Stimulated activated naive CD4-positive, alpha-beta T cell treated with Interleukin-2 at 50 U/mL for 16 hours (primary cell): ENCODE results near the gene KLHL36.
A peak's percentile ranks its signal among the peaks of the same experiment; 100 is the strongest.
"Not testable (repeated sequence)": the region's sequence is repeated elsewhere in the genome, so short reads cannot be mapped to it uniquely, and the experiment has no call there.

ENCODE experiments used
- DNase-seq: peaks from one replicate; lab custom pipeline; 2025; lab: John Stamatoyannopoulos, UW

Gene KLHL36

DNA sequence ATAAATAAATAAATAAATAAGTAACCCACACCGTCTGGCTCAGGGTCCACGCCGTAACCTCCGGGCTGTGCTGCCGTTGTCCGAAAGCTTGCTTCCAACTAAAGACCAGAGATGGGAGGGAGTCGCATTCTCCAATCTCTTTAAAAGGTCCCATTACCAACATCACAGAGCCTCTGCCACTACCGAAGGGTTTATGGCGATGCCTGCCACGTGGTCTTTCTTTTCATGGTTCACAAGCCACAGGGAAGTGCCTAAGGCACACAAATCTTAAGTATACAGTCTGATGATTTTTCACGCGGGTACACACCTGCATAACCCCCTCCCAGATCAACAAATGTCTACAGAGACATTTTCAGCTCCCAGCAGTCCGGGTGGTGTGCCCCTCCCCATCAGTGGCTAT, 31.8 kb upstream of the KLHL36 start:
- DNase-seq = no peak

GRCh38 chr16:84617041-84617790, 31.1 kb upstream of the KLHL36 start:
- DNase-seq = peak; percentile 33

DNA sequence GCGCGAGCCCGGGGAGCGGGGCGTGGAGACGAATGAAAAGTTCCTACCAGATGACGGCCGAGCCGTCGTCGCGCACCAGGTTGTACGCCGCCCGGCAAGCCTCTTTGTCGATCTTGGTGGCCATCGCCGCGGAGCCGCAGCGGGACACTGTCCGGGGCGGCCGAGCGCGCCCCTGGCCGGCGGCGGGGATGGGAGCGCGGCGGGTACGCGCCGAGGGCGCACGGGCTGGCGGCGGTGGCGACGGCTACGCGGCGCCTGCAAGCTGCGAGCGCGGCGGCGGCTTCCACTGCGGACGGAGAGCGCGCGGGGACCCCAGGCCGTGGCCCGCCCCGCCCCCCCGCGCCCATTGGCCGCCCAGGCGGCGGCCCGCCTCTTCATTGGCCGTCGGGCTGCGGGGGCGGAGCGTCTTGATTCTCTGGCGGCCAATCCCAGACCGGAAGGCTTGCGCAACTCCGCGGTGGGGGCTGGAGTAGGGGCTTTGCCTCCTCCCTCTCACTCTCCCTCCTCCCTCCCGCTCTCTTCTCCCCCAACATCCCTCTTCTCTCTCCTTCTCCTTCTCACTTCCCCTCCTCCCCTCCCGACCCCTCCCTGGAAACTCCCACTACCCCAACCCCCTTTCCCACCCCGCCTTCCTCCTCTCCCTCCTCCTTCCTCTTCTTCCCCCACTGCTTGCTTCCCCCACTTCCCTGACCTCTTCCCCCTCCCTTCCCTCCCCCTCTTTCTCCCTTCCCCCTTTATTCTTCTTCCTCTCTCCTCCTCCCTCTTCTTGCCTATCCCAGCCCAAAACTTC, 30.3 kb upstream of the KLHL36 start, which contains the start of gene COTL1:
COTL1 (minus strand) TSS at position 288 of the 790 bp plus-strand sequence; CDS start at position 124, 164 bp downstream.
- DNase-seq = peak; percentile 94

GRCh38 chr16:84618581-84619460, 29.5 kb upstream of the KLHL36 start:
- DNase-seq = no peak

DNA sequence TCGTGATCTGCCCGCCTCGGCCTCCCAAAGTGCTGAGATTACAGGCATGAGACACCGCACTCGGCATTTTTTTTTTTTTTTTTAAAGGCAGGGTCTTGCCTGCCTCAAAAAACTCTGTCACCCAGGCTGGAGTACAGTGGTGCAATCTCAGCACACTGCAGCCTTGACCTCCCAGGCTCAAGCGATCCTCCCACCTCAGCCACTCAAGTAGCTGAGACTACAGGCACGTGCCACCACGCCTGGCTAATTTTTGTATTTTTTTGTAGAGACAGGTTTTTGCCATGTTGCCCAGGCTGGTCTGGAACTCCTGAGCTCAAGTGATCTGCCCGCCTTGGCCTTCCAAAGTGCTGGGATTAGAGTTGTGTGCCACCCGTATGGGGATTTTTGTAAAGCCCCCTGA, 27.4 kb upstream of the KLHL36 start:
- not testable (repeated sequence) for DNase-seq

DNA sequence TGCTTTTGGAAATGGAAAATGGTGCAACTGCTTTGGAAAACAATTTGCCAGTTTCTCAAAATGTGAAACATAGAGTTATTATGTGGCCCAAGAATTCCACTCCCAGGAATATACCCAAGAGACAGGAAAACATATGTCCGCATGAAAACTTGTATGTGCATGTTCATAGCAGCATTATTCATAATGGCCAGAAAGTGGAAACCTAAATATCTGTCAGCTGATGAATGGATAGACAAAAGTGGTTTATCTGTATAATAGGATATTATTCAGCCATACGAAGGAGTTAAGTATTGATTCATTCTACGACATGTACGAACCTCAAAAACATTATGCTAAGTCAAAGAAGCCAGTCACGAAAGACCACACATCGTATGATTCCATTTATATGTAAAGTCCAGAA, 22.8 kb upstream of the KLHL36 start:
- no peak for DNase-seq

GRCh38 chr16:84628226-84628731, 20.0 kb upstream of the KLHL36 start:
- DNase-seq = no peak

DNA sequence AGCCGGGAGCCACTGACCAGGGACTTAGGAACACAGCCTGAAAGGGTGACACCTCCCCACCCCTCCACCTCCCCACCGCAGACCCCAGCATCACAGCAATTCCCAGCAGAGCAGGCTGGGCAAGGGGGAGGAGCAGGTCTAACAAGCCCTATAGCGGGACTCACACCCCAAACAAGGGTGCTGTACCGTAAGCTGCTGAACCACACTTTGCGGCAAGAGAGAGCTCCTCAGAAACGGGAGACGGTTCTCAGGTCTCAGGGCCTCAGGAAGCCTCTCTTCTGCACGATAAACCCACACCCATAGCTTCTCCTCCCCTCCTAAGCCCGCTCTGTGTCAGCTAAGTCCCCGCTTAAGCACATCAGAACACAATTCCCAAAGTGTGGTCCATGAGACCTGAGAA, 18.7 kb upstream of the KLHL36 start:
- no peak for DNase-seq

DNA sequence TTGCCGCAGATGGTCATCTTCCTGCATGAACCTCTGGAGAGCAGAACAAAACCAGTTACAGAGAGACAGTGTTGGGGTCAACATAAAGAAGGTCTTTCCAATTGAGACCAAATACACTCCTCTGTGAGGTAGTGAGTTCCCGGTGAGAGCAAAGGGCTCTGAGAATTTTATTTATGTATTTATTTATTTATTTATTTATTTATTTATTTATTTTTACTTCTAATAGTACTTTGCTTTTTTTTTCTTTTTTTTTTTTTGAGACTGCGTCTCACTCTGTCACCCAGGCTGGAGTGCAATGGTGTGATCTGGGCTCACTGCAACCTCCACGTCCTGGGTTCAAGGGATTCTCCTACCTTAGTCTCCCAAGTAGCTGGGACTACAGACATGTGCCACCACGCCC, 18.3 kb upstream of the KLHL36 start:
- no peak for DNase-seq

GRCh38 chr16:84630446-84631152, 17.7 kb upstream of the KLHL36 start:
- no peak for DNase-seq

DNA sequence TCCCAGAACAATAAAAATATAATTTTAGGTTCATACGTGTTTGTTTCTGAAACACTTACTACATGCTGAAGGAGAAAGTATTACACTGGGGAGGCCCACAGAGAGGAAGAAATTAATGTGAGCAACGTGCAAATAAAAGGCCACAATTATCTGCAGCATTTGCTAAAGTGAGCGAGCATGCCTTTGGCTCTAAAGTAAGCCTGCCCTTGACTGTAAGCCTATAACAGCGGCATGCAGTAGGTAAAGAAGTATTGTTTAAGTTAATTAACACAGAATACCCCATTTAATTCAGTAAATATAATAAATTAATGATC, 17.2 kb upstream of the KLHL36 start:
- no peak for DNase-seq

DNA sequence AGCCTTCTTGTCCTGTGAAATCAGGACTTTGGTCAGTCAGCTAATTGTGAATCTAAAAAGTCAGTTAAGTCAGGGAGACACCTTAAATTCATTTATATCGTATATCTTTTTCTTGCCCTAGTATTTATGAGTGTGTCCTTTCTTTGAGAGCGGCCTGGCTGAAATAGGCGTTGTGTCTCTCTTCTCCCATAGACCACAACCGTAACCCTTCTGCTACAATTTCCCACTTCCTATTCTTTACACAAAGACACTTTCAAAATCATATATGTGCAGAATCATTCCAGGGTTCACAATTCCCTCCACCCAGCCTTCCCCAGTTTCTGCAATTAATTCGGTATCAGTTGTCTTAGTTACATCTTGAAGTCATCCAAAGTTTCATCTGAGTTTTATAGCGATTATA, 16.4 kb upstream of the KLHL36 start:
- DNase-seq = no peak

DNA sequence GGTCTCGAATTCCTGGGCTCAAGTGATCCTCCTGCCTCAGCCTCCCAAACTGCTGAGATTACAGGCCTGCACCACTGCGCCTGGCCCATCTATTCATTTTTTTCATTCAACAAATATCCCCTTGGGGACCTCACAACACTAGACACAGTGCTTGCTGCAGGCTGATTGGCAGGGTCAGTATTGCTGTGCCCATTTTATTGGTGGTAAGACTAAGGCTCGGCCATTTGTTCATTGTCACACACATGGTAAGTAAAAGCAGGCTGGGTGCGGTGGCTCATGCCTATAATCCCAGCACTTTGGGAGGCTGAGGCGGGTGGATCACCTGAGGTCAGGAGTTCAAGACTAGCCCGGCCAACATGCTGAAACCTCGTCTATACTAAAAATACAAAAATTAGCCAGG, 15.4 kb upstream of the KLHL36 start:
- not testable (repeated sequence) for DNase-seq

DNA sequence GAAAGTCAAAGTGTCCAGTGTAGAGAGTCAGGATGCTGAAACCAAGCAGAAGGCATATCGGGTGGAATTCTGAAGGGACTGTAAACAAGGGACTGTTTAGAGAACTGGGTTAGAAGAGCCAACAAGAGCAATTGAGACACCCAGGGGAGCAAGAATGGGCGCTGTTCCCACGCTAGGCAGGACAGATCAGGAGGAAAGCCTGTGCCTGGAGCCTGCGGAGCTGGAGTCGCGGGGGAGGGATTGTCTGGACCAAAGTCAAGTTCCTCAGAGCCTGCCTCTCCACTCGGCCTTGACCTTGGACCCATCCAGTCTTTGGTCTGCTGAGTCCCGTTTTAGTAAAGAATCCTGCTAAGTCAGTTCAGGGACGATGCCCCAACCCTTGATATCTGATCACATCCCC, 14.7 kb upstream of the KLHL36 start:
- DNase-seq = no peak

DNA sequence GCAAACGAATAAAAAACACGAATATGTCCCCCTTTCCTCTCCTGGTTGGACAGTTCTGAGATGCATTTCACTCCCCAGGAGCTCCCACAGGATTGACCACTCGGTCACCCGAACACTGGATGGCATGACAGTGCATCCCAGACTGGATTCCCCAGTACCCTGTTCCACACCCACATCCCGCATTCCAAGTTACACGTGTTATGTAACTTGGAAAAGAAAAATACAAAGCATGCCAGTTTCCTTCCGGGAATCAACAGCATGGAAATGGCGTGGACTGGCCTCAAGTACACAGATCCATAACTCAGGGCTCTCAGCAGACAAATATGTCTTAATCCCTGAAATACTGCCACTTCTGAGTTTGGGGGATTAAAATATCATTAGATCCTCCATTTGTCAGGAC, 12.6 kb upstream of the KLHL36 start:
- DNase-seq = no peak

GRCh38 chr16:84637709-84638108, 10.6 kb upstream of the KLHL36 start:
- no peak for DNase-seq

DNA sequence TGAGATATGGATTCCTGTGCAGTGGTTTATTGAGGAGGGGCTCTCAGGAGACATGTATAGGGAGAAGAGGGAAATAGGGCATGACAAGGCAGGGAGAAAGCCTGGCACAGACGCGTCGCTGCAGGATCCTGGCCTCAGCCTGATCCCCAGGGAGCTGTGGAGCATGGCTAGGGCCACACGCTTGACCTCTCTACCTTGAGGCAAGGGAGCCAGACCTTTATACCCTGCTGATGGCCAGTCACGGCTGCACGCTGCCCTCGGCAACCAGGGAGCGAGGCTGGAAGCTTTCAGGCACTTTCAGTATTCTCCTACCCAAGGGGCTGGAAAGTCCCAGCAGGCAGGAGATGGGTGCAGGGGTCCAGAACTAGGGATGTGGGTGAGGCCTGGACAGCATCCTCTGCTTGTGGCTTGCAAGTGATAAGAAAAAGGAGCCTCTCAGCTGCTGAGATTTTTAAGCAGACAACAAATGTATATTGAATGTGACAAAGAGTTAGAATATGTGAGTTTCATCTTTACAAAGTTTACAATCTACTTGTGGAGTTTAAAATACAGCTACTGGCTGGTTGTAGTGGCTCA, 10.0 kb upstream of the KLHL36 start:
- DNase-seq = no peak

DNA sequence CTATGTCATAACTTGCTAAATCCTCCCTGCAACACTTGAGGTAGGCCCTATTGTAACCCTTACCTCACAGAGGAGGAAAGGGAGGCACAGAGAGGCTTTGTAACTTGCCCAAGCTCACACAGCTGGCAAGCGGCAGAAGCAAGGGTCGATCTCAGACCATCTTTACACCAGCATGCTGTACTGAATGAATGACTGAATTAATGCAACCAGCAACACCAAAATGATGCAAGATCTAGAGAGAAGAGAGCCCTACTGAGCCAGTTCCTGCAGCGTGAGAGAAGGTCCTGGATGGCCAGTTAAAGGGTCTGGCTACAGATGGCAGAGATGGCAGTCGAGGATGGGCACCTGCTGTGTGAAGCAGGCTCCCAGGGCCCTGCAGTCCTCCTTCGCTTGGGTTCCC, 8.2 kb upstream of the KLHL36 start:
- DNase-seq = no peak

GRCh38 chr16:84641643-84642358, 6.5 kb upstream of the KLHL36 start:
- no peak for DNase-seq

GRCh38 chr16:84643180-84643583, 5.1 kb upstream of the KLHL36 start:
- DNase-seq = no peak

DNA sequence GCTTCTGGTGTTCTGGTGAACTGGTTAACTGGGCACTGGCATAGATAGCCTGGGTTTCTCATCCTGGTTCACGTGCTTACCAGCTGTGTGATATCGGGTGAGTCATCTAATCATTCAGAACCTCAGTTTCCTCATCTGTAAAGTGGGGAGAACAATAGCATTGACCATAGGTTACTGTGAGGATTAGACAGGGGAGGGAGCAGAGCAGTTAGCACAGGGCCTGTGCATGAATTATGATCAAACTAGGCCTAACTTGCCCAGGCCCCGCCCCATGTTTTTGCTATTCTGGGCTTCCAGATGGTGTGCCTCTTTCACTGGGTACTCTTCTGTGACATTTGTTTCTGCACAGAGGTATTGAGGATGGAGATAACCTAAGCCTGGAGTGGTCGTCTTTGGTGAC, 4.6 kb upstream of the KLHL36 start:
- no peak for DNase-seq
